Measurements from ENCODE around the gene HLA-DRB5. TPM values are rescaled to one million over a fixed set of nuclear protein-coding genes. Genes with fewer than 3 reads are reported as not detected.

The HLA-DRB5 gene
- total and polyA plus RNA-seq, 2 donors (not counting 3 experiments of a cell fraction or from before 2014, with no cell fraction given): not detected

DNA sequence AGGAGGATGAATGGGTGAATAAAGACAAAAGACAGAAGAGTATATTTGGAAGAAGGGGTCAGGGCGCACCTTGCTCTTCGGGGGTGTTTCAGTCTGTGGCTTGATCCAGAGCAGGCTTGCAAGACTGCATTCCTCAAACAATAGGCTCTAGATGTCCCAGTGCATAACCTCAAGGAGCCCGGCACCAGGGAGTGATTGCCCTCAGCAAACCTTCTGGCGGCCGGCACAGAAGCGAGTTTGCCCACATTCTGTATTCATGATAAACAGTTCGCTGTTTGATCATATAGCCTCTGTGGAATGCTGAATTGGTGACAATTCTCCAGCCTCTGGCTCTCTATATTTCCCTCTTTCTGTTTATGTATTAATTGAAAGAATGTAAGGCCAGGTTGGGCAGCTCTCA lies 29.7 kb upstream of the HLA-DRB5 start:
- Histone ChIP-seq H3K27ac (ENCODE audit: insufficient read depth, low read depth, low read length) (no peak overlapping the region), H4K20me1 (replicated peaks; ENCODE audit: control insufficient read depth, extremely low read depth, insufficient read depth, low read length) (no peaks in the 10 kb centered on the region), H2AFZ (ENCODE audit: low read depth, low read length) (no peak overlapping the region), H3K9me1 (replicated peaks; ENCODE audit: control insufficient read depth, extremely low read depth, insufficient read depth, low read length) (no peaks in the 10 kb centered on the region), H3K4me2 (ENCODE audit: insufficient read depth, low read length) (no peak overlapping the region), H3K9me3 (replicated peaks; ENCODE audit: control insufficient read depth, insufficient read depth, low read length) (no peaks in the 10 kb centered on the region), H3K4me1 (ENCODE audit: control insufficient read depth, extremely low read depth, insufficient read depth, low read length) (no peaks in the 10 kb centered on the region), H3K4me3 (replicated peaks in 1 of 3; ENCODE audit: insufficient read depth in 1 of 3, low read depth in 1 of 3, low read length in 3 of 3) (no peak overlapping the region), H3K27me3 (ENCODE audit: control insufficient read depth in 2 of 2, insufficient read depth in 2 of 2, low read length in 2 of 2) (peaks cover 2 to 3% of the 10 kb centered on the region in 2 experiments), H3K79me2 (ENCODE audit: control insufficient read depth, insufficient read depth, low read length) (no peaks in the 10 kb centered on the region), H3K9ac (replicated peaks; ENCODE audit: extremely low read depth, insufficient read depth, low read length) (no peak overlapping the region), H3K36me3 (ENCODE audit: control insufficient read depth in 2 of 2, extremely low read depth in 1 of 2, insufficient read depth in 2 of 2, low read length in 2 of 2) (no peaks in the 10 kb centered on the region)
- no peak for DNase-seq (ENCODE audit: low read depth, low spot score)
- ChIA-PET CTCF (no interaction called here), POLR2A (no interaction called here)
- dilution Hi-C loops (cut with MboI; ENCODE audit: extremely low pct_ligation_motif_present, low sequenced_read_pairs) (no loop called here), intact Hi-C loops (cut with micrococcal nuclease) (loop anchor here (5.0 kb wide), 1 partner anchor 37 kb away; no protein-coding TSS in a partner anchor)
- FAIRE-seq: no peak
- BruUV-seq (replicated peaks): no TSS peak
- TF ChIP-seq POLR2A (IDR thresholded peaks at IDR 0.05; ENCODE audit: low read depth, low read length) (no peak), JUN (IDR thresholded peaks at IDR 0.05; ENCODE audit: borderline replicate concordance, insufficient read depth, insufficient read length, low read depth) (no peak), POLR2AphosphoS5 (IDR thresholded peaks at IDR 0.05; ENCODE audit: insufficient read depth, low read depth, low read length) (no peak), EZH2 (IDR thresholded peaks at IDR 0.05; ENCODE audit: borderline replicate concordance, low read depth, low read length, severe bottlenecking) (no peak), FOS (IDR thresholded peaks at IDR 0.05; ENCODE audit: borderline replicate concordance, insufficient read depth, low read length) (no peak), MAX (IDR thresholded peaks at IDR 0.05; ENCODE audit: insufficient read depth, insufficient read length) (no peak), MYC (IDR thresholded peaks at IDR 0.05; ENCODE audit: low read depth, low read length) (no peak), GATA2 (IDR thresholded peaks at IDR 0.05; ENCODE audit: insufficient read depth, insufficient read length, low read depth, low read length) (no peak)
- TF ChIP-seq, protein P1, sequence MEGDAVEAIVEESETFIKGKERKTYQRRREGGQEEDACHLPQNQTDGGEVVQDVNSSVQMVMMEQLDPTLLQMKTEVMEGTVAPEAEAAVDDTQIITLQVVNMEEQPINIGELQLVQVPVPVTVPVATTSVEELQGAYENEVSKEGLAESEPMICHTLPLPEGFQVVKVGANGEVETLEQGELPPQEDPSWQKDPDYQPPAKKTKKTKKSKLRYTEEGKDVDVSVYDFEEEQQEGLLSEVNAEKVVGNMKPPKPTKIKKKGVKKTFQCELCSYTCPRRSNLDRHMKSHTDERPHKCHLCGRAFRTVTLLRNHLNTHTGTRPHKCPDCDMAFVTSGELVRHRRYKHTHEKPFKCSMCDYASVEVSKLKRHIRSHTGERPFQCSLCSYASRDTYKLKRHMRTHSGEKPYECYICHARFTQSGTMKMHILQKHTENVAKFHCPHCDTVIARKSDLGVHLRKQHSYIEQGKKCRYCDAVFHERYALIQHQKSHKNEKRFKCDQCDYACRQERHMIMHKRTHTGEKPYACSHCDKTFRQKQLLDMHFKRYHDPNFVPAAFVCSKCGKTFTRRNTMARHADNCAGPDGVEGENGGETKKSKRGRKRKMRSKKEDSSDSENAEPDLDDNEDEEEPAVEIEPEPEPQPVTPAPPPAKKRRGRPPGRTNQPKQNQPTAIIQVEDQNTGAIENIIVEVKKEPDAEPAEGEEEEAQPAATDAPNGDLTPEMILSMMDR (IDR thresholded peaks at IDR 0.05; ENCODE audit: extremely low read depth in 1 of 2, insufficient read depth in 1 of 2, low read depth in 1 of 2, low read length in 2 of 2): no peak
